ENCODE data around the gene SORBS1. TPM values are rescaled to one million over a fixed set of nuclear protein-coding genes. Genes with fewer than 3 reads are reported as not detected.

Gene SORBS1
- total and polyA plus RNA-seq, 9 of the 15 experiments (the other 6 are each of a cell fraction or from before 2014, with no cell fraction given), result 2.0 to 13.3 (median 6.5) TPM

DNA sequence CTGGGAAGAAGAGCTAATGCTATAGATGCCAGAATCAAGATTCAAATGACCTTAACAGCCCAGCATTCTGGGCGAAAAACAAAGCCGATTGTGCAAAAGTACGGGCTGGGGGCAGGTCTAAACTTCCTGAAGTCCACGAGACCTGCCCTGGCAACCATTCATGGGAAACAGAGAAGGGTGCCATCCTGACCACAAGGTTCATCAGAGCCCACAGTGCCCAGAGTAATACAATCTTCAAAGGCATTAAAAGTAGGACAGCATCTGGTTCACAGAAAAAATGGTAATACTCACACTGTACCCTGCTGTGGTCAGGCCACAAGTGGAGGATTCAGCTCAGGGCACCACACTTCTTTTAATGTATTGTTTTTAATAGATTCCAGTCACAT, 36.1 kb downstream of the SORBS1 start:
- Histone ChIP-seq H3K27ac (ENCODE audit: extremely low read depth, low read depth, low read length) (no peak overlapping the region), H3K9me1 (ENCODE audit: control insufficient read depth, insufficient read depth, low read length) (no peaks in the 10 kb centered on the region), H3K4me1 (replicated peaks in 1 of 2; ENCODE audit: control insufficient read depth in 2 of 2, insufficient read depth in 2 of 2, low read length in 2 of 2) (peaks cover 7 to 28% of the 10 kb centered on the region in 2 experiments), H2AFZ (ENCODE audit: low read depth, low read length) (no peak overlapping the region), H4K20me1 (replicated peaks; ENCODE audit: control insufficient read depth, insufficient read depth, low read length) (no peaks in the 10 kb centered on the region), H3K79me2 (ENCODE audit: control insufficient read depth, insufficient read depth, low read length) (peaks cover 9% of the 10 kb centered on the region), H3K4me2 (ENCODE audit: insufficient read depth, low read length) (no peak overlapping the region), H3K27me3 (ENCODE audit: control insufficient read depth in 2 of 2, insufficient read depth in 2 of 2, low read length in 2 of 2) (no peaks in the 10 kb centered on the region), H3K4me3 (no peak overlapping the region), H3K9me3 (replicated peaks; ENCODE audit: control insufficient read depth, insufficient read depth, low read depth, low read length) (no peaks in the 10 kb centered on the region), H3K9ac (ENCODE audit: insufficient read depth in 1 of 2, low read depth in 2 of 2, low read length in 2 of 2) (no peak overlapping the region), H3K36me3 (ENCODE audit: control insufficient read depth, insufficient read depth, low read length) (no peaks in the 10 kb centered on the region)
- DNase-seq (ENCODE audit: extremely low read depth in 1 of 4, low spot score in 3 of 4) (no peak), FAIRE-seq (no peak), ATAC-seq (no peak)
- no peak for TF ChIP-seq HMG20B (CRISPR knock-in tag; IDR thresholded peaks at IDR 0.05)
- no peak for TF ChIP-seq RUNX1 (IDR thresholded peaks at IDR 0.05; ENCODE audit: low read depth)
- TF ChIP-seq, protein P1, sequence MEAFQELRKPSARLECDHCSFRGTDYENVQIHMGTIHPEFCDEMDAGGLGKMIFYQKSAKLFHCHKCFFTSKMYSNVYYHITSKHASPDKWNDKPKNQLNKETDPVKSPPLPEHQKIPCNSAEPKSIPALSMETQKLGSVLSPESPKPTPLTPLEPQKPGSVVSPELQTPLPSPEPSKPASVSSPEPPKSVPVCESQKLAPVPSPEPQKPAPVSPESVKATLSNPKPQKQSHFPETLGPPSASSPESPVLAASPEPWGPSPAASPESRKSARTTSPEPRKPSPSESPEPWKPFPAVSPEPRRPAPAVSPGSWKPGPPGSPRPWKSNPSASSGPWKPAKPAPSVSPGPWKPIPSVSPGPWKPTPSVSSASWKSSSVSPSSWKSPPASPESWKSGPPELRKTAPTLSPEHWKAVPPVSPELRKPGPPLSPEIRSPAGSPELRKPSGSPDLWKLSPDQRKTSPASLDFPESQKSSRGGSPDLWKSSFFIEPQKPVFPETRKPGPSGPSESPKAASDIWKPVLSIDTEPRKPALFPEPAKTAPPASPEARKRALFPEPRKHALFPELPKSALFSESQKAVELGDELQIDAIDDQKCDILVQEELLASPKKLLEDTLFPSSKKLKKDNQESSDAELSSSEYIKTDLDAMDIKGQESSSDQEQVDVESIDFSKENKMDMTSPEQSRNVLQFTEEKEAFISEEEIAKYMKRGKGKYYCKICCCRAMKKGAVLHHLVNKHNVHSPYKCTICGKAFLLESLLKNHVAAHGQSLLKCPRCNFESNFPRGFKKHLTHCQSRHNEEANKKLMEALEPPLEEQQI (IDR thresholded peaks at IDR 0.05), result no peak
- TF ChIP-seq, protein P2, sequence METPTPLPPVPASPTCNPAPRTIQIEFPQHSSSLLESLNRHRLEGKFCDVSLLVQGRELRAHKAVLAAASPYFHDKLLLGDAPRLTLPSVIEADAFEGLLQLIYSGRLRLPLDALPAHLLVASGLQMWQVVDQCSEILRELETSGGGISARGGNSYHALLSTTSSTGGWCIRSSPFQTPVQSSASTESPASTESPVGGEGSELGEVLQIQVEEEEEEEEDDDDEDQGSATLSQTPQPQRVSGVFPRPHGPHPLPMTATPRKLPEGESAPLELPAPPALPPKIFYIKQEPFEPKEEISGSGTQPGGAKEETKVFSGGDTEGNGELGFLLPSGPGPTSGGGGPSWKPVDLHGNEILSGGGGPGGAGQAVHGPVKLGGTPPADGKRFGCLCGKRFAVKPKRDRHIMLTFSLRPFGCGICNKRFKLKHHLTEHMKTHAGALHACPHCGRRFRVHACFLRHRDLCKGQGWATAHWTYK (CRISPR knock-in tag; IDR thresholded peaks at IDR 0.05), result no peak
- TF ChIP-seq NFE2 (IDR thresholded peaks at IDR 0.05; ENCODE audit: low read depth), result no peak
- TF ChIP-seq, protein P3, sequence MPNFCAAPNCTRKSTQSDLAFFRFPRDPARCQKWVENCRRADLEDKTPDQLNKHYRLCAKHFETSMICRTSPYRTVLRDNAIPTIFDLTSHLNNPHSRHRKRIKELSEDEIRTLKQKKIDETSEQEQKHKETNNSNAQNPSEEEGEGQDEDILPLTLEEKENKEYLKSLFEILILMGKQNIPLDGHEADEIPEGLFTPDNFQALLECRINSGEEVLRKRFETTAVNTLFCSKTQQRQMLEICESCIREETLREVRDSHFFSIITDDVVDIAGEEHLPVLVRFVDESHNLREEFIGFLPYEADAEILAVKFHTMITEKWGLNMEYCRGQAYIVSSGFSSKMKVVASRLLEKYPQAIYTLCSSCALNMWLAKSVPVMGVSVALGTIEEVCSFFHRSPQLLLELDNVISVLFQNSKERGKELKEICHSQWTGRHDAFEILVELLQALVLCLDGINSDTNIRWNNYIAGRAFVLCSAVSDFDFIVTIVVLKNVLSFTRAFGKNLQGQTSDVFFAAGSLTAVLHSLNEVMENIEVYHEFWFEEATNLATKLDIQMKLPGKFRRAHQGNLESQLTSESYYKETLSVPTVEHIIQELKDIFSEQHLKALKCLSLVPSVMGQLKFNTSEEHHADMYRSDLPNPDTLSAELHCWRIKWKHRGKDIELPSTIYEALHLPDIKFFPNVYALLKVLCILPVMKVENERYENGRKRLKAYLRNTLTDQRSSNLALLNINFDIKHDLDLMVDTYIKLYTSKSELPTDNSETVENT (CRISPR knock-in tag; IDR thresholded peaks at IDR 0.05), result no peak
- no peak for TF ChIP-seq ZBTB17 (CRISPR knock-in tag; IDR thresholded peaks at IDR 0.05)
- ChIA-PET POLR2A (no interaction called here), CTCF (ENCODE audit: low intra/inter-chr PET ratio) (no interaction called here)
- WGBS (ENCODE audit: insufficient coverage, low coverage, missing lambda C conversion rate), result 81% methylated on average over 3 of the region's 4 CpGs
- no TSS peak for BruUV-seq (replicated peaks)
- in situ Hi-C loops (cut with MboI), result no loop called here
- intact Hi-C loops (cut with micrococcal nuclease), result no loop called here
